Muscle of back (tissue), 11 donors: ENCODE results near the gene PTPRJ. TPM values are rescaled to one million over a fixed set of nuclear protein-coding genes. Genes with fewer than 3 reads are reported as not detected.

ENCODE experiments used
- DNase-seq, 3 donors: peaks; one replicate each; pipeline versions ENCODE4 v3.0.0 to v3.0.0-alpha.2; 2013
- polyA plus RNA-seq, 10 donors: library from polyadenylated mRNA; unstranded; fragments of 120-200 nt; gene quantifications; one replicate each; pipeline ENCODE4 v1.2.1, GENCODE V29; 2013; ENCODE audit not compliant: insufficient read length in 10 of 10

The PTPRJ gene
- polyA plus RNA-seq, 10 donors: 2.8 to 5.3 (median 3.7) TPM

DNA sequence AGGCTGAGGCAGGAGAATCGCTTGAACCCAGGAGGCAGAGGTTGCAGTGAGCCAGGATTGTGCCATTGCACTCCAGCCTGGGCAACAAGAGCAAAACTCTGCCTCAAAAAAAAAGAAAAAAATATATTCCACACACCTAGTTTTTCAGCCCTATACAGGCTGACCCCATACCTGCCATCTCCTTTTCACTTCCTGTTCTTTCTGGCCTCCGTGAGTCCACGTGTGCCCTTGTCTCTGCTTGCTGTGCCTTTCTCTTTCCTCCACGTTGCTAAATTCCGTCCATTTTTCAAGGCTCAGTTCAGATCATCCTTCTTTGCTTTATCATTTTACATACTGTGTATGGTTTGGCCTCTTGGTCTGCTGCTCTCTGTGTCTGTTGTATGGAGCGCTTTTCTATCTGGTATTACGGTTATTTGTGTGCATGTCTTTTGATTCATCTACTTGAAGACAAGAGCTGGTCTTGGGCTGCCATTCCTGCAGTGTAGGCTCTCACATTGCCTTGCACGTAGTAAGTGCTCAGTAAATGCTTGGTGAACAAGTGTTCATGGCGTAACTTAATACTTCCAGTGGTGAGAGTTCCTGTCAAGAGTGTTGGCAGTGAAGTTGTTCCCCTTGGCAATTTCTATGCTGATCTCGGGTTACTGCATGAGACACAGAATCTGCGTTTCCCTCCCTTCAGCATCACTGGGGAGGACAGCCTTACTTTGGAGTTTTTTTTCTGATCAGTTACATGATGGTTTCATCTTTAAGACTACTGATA lies 57.5 kb downstream of the PTPRJ start:
- no peak for DNase-seq

- no peak for DNase-seq
These were observed 60.6 kb downstream of the PTPRJ start for GRCh38 chr11:48040830-48041444.

- DNase-seq: no peak
These were observed 61.7 kb downstream of the PTPRJ start for GRCh38 chr11:48041877-48042695.

GRCh38 chr11:48043111-48043990 lies 63.0 kb downstream of the PTPRJ start:
- no peak for DNase-seq

GRCh38 chr11:48043991-48044512 lies 63.7 kb downstream of the PTPRJ start:
- no peak for DNase-seq

DNA sequence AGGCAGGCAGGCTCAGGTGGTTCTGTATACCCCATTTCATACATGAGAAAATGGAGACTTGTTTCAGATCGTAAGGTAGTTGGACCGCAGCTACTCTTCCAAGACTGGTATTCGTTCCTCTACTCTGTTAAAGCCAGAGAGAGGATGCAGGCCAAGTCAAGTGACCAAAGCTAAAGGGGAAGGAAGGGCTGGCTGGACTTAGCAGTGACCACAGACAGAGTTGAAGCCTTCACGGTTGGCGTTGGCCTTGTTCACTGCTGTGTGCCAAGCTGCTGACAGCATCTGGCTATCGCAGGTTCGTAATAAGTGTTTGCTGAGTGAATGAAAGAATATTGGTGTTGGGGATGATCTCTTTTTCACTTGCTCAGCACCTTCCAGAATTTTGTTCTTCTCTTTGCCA lies 64.2 kb downstream of the PTPRJ start:
- DNase-seq: no peak

DNA sequence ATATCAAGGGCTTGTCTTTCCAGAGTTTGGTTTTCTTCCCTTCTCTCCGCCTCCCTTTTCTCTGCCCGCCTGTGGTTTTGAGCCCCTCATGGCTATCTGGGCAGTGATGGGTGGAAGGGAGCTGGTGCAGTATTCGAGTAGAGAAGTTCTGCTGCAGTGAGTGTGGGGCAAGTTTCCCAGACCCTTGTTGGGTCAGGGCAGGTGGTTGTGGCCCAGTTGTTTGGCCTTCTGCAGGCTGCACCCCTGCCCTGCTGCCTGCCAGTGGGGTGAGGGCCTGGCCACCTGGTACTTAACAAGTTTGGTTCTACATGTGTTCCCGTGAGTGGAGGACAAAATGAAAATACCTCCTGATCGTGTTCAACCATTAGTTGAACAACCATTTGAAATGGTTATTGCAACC lies 65.2 kb downstream of the PTPRJ start:
- no peak for DNase-seq

GRCh38 chr11:48047616-48048015 lies 67.3 kb downstream of the PTPRJ start:
- no peak for DNase-seq

- no peak for DNase-seq
These were observed 68.7 kb downstream of the PTPRJ start for GRCh38 chr11:48049036-48049435.

- no peak for DNase-seq
These were observed 69.9 kb downstream of the PTPRJ start for GRCh38 chr11:48050304-48050703.

GRCh38 chr11:48051217-48051830 lies 71.0 kb downstream of the PTPRJ start:
- no peak for DNase-seq

DNA sequence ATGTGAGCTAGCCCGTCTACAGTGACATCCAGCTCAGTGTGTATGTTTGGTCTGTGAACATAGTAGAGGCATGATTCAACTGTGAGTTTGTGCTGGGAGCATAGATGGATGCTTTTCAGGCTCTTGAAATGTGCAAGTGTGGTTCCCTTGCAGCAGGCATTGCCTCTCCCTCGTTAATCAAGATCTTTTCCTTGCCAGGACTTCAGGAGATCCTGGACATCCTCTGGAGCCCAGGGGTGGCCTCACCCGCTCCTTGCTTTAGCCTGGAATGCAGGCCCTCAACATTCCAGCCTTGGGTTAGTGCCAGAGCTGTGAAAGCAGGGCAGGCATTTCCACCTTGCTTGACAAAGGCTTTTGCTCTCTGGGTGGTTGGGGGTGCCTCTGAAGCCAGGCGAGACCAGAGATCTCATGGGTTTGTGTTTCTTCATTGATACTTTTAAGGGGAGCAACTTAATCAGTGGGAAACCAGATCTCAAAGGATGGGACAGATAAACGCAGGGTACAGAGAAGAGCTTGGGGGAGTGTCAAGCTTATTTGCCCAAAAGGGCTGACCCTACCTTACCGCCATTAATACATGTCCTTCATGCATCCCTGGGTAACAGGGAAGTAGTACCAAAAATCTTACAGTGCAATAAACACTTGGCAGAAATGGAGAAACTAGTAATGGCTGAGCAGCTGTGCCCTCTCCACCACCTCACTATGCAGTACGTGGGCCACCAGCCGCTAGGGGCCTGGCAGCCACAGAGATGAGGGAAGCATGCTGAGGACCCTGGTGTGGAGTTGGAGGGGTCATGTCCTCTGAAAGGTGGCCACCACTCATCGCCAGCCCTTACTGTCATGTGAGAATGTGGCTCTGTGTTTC lies 72.1 kb downstream of the PTPRJ start:
- no peak for DNase-seq

- no peak for DNase-seq
These were observed 74.6 kb downstream of the PTPRJ start for GRCh38 chr11:48054994-48055291.

DNA sequence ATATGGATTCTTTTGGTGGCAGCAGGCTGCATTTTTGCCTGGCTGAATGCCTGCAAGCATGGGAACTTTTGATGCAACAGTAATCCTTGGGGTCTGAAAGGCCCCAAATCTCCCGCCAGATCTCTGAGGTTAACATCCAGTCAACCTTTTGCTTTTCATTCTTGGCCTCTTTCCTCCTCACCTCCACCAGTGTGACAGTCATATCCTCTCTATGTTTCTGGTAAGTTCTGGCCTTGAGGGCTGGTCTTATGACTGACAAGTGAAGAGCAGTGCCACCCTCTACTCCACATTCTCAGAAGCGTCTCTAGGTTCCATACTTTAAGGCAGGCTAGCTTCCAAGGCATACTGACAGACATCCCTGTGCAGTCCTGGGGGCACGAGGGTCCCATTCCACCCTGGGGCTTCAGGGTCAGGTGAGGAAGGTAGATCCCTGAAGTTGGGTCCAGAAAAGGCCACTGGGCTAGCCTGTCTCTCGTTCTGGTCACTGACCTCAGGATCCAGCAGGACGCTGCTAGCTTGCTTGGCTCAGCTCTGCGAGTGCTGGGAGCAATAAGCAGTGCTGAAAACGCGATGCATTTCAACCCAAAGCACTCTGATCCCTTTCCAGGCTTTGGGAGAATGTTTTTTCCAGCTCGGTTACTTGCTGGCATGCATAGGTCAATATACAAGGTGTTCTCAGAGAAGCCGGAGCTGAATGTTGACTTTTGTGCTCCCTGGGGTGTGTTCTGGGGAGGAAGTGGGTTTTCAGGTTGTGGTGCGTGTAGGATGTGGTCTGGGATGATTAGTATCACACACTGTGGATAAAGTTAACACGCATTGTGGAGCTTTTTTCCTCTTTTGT lies 75.2 kb downstream of the PTPRJ start:
- peak in 2 of 3 donors; percentile 30 to 54 for DNase-seq

DNA sequence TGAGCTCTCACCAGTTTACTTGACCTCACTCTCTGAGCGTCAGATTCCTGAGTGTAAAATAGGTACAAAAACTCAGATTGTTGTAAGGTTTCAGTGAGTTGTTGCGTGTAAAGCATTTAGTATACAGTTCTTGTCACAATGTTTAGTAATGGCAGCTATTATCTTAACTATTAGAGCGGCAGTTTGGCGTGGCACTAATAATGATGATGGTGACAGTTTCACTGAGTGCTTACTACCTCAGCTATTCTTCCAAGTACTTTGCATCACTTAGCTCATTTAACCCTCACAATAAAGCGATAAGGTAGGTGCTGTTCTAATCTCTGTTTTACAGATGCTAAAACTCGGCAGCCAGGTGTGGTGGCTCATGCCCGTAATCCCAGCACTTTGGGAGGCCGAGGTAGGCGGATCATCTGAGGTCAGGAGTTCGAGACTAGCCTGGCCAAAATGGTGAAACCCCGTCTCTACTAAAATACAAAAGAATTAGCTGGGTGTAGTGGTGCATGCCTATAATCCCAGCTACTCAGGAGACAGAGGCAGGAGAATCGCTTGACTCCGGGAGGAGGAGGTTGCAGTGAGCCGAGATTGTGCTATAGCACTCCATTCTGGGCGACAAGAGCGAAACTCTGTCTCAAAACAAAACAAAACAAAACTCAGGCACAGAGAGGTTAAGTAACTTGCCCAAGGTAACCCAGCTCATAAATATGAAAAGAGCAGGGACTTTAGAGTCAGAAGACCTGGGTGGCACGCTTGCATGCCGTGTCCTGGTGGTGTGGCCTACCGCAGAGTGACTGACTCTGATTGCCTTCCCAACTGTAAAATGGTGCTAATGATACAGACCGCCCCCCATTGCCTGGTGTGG lies 76.2 kb downstream of the PTPRJ start:
- no peak for DNase-seq

GRCh38 chr11:48058064-48058463 lies 77.7 kb downstream of the PTPRJ start:
- no peak for DNase-seq

DNA sequence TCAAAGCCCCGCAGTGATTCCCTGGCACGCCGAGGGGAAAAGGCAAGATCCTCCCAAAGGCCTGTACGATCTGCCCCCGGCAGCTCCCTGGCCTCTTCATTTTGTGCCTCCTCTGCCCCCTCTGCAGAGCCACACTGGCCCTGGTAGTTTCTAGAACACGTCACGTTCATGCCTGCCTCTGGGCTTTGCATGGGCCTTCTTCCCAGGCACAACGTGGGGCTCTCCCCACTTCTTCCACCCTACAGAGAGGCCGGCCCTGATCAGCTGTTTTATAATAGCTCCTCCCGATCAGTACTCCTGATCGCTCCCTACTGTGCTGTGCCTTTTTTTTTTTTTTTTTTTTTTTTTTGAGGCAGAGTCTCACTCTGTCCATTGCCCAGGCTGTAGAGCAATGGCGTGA lies 78.4 kb downstream of the PTPRJ start:
- DNase-seq: no peak

- no peak for DNase-seq
These were observed 82.3 kb downstream of the PTPRJ start for GRCh38 chr11:48062649-48063048.
